SHP77 treated with DMSO at 0.1 percent for 48 hours (cell line): ENCODE measurements around the gene NRP2.
A peak's percentile ranks its signal among the peaks of the same experiment; 100 is the strongest.

ENCODE experiments used
- DNase-seq: peaks from one replicate; lab custom pipeline; 2025; lab: John Stamatoyannopoulos, UW

Gene NRP2, protein sequence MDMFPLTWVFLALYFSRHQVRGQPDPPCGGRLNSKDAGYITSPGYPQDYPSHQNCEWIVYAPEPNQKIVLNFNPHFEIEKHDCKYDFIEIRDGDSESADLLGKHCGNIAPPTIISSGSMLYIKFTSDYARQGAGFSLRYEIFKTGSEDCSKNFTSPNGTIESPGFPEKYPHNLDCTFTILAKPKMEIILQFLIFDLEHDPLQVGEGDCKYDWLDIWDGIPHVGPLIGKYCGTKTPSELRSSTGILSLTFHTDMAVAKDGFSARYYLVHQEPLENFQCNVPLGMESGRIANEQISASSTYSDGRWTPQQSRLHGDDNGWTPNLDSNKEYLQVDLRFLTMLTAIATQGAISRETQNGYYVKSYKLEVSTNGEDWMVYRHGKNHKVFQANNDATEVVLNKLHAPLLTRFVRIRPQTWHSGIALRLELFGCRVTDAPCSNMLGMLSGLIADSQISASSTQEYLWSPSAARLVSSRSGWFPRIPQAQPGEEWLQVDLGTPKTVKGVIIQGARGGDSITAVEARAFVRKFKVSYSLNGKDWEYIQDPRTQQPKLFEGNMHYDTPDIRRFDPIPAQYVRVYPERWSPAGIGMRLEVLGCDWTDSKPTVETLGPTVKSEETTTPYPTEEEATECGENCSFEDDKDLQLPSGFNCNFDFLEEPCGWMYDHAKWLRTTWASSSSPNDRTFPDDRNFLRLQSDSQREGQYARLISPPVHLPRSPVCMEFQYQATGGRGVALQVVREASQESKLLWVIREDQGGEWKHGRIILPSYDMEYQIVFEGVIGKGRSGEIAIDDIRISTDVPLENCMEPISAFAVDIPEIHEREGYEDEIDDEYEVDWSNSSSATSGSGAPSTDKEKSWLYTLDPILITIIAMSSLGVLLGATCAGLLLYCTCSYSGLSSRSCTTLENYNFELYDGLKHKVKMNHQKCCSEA

DNA sequence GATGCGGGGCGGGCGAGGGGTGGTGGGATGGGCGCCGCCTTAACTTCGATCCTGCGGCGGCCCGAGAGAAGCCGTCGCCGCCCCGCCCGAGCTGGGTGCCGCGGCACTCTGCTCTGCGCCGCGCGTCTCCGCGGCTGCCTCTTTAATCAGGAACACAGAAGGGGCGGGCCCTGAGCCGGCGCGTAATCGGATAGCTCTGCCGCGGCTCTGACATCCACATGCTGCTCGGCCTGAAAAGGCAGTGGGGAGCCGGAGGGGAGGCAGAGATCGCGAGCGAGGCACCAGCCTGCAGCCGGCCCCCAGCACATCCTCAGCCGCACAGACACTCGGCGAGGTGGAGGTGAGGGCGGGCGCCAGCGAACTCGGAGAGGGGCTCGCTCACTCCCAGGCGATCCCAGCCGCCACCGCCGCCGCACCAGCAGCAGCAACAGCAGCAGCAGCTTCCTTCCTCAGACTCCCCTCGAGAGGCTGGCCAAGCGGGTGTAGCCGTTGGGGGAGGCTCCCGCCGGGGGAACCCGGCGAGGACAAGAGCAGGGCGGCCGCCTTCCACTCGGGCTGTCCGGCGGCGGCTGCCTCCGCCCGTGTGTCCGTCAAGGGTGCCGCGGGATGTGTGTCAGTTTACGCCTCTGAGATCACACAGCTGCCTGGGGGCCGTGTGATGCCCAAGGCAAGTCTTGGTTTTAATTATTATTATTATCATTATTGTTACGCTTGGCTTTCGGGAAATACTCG is at the start of gene NRP2:
NRP2 (plus strand) TSS at position 263 of the 732 bp plus-strand sequence. CDS start 790 bp downstream, outside the sequence.
- DNase-seq: peak; percentile 31

DNA sequence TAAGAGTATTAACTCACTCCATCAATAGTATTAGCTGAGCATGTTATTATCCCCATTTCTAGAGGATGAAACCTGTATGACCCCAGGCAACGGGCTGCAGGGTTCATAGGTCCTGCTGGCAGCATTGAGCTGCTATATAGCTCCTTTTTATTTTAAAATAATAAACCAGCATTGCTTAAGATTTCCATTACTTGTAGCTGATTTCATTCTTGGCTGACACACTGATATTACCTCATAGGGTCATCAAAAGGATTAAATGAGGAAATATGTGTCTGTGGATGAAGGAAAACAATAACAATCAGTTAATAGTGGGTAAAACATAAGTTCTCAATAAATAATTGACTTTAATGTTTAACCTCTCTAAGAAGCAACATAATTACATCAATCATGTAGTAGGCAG is 48.3 kb upstream of the NRP2 start:
- DNase-seq: no peak

DNA sequence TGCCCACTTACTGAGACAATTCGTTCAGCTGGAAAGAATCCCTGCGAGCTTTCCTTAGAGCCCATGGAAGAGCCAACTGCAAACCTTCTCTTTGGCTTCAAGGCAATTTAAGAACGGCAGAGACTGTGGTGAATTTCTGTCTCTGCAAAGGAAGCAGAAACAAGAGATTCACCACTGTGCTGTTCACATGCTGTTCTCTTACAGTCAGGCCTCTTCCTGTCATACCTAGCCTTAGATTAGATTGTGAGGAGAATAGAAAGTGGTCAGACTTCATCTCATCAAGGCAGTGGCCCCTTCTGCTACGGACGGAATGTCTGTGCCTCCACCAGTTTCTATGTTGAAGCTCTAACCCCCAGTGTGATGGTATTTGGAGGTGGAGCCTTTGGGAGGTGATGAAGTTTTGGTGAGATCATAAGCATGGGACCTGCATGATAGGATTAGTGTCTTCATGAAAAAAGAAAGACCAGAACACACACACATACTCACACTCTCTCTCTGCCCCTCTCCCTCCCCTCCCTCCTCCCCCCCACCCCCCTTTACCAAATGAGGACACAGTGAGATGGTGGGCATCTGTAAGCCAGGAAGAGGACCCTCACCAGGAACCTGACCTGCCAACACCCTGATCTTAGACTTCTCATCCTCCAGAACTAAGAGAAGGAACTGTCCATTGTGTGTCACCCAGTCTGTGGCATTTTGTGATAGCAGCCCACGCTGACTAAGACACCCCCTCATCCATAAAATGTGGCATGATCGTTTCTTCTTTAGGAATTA is 45.6 kb upstream of the NRP2 start:
- DNase-seq: no peak

DNA sequence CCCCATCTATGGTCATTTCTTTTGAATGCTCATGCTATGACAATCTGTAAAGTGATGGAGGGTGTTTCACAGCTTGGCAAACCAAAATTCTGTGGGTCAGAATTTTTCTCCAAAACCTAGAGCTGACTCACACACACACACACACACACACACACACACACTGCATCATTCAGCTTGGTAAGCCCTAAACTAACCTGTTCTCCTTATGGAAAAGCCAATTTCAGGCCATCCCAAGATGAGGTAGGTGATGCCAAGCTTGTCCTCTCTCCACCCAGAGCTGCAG is 45.0 kb upstream of the NRP2 start:
- DNase-seq: no peak

DNA sequence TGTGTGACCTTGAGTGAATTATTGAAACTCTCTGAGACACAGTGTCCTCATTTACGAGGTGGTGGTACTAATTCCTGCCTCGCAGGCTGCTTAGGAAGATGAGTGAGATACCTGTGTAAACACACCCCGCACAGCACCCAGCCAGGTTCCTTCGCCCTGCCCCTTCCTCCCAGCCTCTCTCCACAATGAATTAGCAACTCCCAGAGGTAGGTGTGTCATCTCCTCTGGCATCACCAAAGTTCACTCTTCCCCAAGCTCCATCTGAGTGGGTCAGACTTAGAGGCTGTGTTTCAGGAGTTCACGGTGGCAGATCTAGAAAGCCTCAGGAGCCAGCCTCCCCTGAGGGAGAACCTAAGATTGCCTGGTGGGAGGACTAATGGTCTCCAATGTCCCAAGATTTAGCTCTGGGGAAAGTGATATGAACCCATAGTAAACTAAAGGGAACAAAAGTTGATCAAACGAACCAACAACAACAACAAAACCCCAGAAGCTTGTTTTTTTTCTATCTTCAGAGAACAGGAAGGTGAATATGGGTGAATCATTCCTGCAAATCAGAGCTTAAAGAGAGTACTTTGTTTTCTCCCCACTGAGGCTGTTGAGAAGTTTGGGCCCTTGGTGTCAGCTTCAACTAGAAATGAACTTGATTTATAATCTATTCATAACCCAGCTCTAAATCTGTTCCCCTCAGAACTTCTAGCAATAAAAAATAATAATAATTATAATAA is 44.4 kb upstream of the NRP2 start:
- no peak for DNase-seq

DNA sequence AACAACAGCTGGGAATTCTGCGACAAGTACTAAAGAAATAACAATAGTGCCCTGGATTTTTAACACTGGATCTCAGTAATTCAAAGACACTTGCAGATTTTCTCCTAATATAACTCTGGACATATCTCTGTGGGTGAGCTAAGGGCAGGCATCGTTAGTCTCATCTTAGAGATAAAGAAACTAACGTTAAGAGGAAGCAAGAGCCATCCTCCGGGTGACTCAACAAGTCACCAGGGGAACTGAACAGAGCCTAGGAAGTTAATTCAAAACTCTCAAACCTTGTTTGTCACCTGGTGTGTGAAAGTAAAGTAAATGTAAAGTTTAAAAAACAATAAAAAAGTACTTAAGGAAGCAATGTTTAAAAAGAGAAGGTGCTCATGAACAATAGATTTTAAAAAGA is 41.6 kb upstream of the NRP2 start:
- no peak for DNase-seq

DNA sequence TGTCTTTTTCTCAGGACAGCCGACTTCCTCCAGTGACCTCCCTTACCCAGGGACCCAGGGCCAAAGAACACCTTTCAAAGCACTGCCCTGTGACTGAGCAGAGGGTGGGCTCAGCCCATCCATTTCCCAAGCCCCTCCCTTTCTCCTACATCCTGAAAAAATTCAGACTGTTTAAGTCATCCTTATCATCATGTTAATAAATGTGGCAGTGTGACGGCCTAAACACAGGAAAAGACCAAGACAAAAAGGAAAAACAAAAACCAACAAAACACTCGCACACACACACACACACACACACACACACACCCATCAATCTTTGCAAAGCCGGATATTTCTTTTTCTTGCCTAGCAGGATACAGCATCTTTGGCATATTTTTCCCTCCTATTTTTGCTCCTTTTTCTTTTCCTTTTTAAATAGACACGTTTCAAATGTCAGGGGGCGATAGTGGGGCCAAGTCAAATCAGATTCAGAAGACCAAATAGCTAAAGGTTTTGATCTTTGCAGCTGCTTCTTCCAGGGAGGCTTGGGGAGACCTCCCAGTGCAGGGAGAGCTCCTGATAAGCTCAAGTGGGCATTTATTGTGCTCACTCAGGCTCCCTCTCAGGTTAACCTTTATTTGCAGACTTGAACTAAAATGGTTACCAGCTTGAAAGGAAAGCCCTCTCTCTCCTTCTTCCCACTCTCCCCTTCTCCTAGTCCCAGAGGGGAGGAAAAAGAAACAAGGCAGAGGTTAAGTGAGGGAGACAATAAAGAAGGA is 39.5 kb upstream of the NRP2 start:
- DNase-seq: no peak

DNA sequence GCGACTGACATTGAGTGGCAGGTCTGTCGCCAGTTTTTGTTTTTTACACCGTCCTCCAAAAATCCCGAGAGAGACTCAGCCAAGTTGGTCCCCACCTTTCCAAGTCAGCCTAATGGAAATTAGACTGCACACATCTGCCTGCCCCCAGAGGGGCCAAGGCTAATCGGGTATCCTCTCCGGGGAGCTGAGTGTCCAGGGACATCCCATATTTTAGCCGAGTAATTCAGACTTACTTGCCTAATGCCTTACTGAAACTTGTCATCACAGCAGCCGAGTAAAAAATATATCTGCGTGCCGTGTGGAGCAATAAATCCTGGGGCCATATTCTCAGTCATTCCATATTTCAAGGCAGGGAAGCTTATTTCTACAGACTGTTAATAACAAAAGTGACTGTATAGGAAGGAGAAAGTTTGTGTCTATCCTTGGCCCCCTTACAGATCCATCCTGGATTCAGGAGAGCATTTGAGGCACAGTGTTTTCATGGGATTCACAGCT is 38.9 kb upstream of the NRP2 start:
- DNase-seq: no peak

DNA sequence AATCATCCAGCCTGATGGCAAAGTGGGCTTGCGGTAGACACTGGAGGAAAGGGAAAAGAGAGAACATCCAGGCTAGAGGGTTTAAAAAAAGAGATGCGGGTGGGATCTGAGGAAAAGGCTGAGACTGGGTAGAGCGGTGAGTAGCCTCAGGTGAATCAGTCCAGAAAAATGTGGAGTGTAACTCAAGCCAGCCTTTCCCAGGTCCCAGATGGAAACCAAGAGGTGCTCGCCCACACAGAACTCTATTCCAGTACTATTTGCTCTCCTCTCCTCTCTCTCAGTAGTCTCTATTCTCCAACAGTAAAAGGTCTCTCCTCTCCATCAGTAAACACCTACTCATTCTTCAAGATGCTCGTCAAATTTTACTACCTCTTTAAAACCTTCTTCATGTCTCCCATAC is 38.3 kb upstream of the NRP2 start:
- DNase-seq: no peak

DNA sequence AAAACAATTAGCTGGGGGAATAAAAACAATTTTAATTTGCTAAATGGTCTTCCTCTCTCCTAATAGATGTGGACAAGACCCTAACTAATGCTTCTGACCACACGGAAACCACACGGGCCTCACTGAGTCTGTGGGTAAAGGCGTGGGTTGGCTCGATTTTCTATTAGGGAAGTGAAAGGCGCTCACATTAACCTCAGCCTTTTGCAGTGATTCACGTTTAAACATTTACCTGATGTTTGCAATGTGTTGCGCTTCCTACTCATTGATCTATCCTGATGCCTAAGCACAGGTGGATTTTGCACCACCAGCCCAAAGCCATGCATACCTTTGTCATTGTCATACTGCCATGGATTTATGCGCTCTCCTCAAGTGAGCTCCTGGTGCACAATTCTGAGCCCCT is 35.6 kb upstream of the NRP2 start:
- no peak for DNase-seq

DNA sequence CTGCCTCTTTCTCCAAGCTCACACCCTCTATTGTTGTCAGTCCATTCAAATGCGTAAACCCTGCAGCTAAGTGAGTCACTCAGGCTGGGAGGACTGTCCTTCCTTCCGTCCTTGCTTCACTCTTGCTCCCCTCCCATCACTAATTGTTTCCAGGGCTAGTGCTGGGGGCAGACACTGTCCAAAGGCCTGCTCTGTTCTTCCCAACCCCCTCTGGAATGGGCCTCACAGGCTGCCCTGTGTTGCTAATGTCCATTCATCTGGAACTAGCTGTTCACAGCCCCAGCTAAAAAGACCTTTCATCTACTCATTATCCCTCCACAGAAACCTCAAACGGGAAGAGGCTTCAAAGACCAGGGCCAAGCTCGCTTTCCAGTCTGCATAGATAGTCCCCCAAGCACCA is 31.9 kb upstream of the NRP2 start:
- DNase-seq: no peak

DNA sequence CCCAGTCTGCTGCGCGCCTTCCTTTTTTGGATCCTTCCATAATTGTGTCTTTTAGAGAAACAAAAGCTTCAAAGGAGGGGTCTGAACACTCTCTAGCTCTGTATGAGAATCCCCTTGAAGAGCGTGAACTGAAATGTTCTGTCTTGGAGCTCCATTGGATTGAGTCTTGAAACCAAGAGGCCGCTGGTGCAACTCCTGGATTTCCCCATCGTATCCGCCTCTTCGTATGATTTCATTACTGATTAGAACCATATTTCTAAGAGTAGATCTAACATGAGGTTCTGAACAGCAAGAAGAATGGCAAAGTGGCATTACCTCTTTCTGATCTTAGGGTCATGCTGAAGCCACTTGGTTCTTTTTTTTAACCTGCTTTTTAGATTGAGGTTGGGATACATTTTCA is 31.4 kb upstream of the NRP2 start:
- no peak for DNase-seq

DNA sequence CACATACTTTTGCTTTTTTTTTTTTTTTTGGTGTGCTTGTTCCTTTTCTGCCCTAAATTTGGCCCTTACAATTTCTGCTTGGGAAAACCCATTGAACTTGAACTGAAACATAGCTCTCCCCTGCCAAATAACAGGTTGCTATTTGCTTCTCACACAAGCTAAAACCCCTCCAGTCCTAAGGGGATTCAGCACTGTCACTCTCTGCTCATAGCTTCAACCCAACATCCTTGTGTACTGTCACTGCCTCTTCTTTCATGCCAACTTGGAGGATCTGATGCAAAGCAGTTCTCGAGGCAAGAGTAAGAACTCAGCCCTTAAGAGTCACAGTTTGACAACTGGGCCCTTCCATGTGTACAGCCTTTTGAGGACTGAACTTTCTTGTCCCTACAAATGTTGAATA is 30.6 kb upstream of the NRP2 start:
- no peak for DNase-seq

DNA sequence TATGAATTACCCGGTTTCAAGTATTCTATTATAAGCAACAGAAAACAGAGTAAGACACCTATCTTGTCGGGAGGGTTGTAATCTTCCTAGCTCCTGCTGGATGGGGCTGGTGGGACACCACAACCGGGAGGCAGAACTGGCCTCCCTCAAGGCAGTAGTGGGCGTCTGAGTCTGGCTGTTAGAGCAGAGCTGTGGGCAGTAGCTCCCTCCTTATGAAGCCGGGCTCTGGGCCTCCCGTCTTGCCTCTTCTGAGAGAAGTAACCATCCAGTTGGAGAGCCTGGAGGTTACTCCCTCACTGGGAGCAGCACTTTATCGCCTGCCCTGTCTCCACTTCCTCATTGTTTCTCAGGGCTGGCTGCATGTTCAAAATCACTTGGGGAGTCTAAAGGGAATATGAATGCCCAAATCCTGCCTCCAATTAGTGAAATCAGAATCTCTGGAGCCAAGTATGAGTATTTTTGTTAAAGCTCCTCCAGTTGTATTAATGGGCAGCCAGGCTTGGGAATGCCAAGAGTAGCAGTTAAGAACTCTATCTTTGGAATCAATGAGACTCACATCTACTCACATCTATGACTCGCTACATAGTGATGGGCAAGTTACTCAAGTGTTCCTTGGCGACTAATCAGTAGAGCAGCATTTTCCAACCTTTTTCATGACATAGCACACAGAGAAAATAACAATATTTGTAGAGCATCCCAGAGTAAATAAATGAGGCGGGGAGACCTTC is 27.3 kb upstream of the NRP2 start:
- no peak for DNase-seq

DNA sequence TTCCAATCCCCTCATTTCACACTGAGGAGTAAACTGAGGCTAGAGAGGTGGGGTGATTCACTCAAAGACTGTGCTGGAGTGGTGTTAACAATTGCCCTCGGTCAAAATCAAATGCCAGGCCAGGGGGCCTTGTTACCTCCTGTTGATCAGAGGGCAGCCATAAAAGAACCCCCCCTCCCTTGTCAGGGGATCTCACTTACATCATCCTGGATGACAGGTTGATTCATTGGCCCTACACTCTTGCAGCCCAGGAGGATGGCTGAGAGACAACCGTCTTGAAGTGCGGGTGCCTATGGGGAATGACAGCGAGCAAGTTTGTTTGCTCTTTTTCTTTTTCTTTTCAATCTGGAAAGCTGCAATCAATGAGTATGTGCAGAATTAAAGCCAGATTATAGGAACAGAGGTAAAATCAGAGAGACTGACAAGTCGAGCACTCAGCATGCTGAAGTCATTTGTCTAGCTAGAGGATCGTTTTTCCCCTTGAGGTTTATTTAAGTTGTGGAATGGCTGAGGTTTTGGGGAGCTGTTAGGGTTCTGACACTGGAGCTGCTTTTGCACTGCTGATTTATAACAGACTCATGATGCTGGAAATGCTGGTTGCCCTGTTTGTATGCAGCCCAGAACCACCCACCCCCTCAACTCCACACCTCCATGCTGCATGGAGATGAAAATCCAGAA is 26.4 kb upstream of the NRP2 start:
- DNase-seq: no peak

DNA sequence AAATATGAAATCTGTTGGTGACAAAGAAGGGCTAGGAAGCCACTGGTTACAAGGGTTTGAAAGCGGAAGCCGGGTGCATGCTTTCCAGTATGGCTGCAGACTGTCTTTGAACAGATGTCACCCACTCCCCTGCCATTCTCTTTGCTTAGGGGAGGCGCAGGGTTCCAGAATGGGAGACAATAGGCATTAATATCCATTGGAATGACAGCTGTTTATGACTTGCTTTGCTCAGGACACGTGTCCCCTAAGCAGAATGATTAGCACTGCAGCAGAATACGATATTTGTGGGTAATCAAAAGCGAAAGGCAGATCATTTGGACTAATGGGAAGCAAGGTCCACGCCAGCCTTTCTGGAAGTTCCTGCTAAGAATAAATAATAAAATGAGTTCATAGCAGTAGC is 25.8 kb upstream of the NRP2 start:
- no peak for DNase-seq

DNA sequence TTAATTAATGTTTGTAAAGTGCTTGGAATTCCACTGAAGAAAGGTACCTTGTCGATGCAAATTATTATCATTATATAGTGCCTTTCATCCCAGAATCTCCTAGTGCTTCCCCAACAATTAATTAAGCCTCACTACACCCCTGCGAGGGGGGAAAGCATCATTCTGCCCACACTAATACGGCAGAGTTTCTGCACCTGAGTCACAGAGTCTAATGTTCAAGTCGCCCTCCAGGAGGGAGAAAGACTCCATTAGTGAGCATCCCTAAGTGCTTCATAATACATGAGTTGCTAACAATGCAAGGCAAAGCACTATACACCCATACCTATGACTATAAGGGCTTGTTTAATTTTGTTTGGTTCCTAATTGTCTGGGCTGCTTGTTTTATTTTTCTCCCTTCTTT is 25.4 kb upstream of the NRP2 start:
- no peak for DNase-seq

DNA sequence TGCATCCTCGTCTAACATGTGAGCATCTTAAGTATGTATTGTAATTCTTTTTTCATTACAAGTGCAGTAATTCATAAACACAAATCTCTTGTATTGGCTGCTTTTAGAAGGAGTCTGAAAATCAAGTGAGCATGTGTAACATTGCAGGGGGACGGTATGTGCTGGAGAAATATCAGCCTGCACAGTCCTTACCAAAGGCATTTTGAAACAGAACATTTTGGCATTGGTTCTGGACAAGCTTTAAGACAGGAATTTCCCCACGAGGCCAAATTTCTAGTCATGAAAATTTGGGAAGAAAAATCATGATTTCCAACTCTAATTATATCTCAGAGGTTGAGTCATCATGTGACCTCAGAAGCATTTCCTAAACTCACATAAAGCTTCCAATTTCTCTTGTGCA is 24.7 kb upstream of the NRP2 start:
- no peak for DNase-seq

DNA sequence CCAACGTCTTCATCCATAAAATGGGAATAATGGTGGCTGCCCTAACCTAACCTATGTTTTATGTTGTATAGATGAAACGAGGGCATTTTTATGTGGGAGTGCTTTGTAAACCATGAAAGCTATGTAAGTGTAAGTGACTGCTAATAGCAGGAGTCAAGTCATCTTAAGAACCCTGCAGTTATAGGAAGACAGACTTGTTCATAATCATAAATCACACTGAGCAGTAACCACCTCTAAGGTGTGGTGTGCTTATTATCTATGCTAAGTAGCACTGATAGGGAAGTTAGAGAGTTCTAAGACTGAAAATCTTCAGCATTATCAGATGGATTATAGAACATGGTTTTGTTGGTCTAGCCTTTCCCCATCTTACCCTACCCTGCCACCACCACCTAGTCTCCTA is 24.2 kb upstream of the NRP2 start:
- no peak for DNase-seq
